GM12891 (cell line): ENCODE measurements around the gene LOXL3.

ENCODE experiments used
- PAX5 ChIP-seq: IDR thresholded peaks from 2 replicates; pipeline ENCODE4 v1.6.1; 2011; ENCODE audit warnings: low read length, moderate library complexity, mild to moderate bottlenecking; ENCODE audit not compliant: insufficient read depth, severe bottlenecking
- POLR2A ChIP-seq: IDR thresholded peaks from 2 replicates; pipeline ENCODE4 v1.6.1; 2011; ENCODE audit warnings: low read depth, low read length, control low read depth
- POLR2AphosphoS5 ChIP-seq: IDR thresholded peaks from 2 replicates; pipeline ENCODE4 v1.6.1; 2011; ENCODE audit warnings: low read depth, low read length, control low read depth
- POU2F2 ChIP-seq: IDR thresholded peaks from 2 replicates; pipeline ENCODE4 v1.6.1; 2011; ENCODE audit warnings: low read depth, mild to moderate bottlenecking, control low read depth, low read length, moderate library complexity
- SPI1 ChIP-seq: IDR thresholded peaks from 2 replicates; pipeline ENCODE4 v1.6.1; 2011; ENCODE audit warnings: low read depth, low read length, control low read depth
- TAF1 ChIP-seq: IDR thresholded peaks from 2 replicates; pipeline ENCODE4 v1.6.1; 2011; ENCODE audit warnings: low read depth, low read length, control low read depth

GRCh38 chr2:74542978-74543377 lies 10.8 kb downstream of the LOXL3 start:
- TF ChIP-seq POLR2A (no peak), POLR2AphosphoS5 (no peak), POU2F2 (no peak), TAF1 (no peak), SPI1 (no peak), PAX5 (no peak)
